Measurements from ENCODE around the gene RLF. TPM values are rescaled to one million over a fixed set of nuclear protein-coding genes. Genes with fewer than 3 reads are reported as not detected.

The RLF gene
- polyA plus RNA-seq, 1 experiment, result 11.0 TPM

GRCh38 chr1:40179496-40180089, 18.4 kb downstream of the RLF start:
- Histone ChIP-seq H3K27ac (ENCODE audit: low read depth, low read length) (no peak overlapping the region), H3K9me3 (ENCODE audit: control insufficient read depth, insufficient read depth, low read length) (no peaks in the 10 kb centered on the region), H3K27me3 (ENCODE audit: control insufficient read depth, insufficient read depth, low read length) (no peaks in the 10 kb centered on the region), H3K4me3 (ENCODE audit: low read depth, low read length) (no peak overlapping the region)
- ChIA-PET POLR2A (no interaction called here), CTCF (interaction anchor here (1.3 kb wide), 1 partner anchor 36 kb away, joined by 5 read pairs; no protein-coding TSS in a partner anchor)
- DNase-seq (ENCODE audit: low read depth, low spot score), result no peak
- TF ChIP-seq, protein P1, sequence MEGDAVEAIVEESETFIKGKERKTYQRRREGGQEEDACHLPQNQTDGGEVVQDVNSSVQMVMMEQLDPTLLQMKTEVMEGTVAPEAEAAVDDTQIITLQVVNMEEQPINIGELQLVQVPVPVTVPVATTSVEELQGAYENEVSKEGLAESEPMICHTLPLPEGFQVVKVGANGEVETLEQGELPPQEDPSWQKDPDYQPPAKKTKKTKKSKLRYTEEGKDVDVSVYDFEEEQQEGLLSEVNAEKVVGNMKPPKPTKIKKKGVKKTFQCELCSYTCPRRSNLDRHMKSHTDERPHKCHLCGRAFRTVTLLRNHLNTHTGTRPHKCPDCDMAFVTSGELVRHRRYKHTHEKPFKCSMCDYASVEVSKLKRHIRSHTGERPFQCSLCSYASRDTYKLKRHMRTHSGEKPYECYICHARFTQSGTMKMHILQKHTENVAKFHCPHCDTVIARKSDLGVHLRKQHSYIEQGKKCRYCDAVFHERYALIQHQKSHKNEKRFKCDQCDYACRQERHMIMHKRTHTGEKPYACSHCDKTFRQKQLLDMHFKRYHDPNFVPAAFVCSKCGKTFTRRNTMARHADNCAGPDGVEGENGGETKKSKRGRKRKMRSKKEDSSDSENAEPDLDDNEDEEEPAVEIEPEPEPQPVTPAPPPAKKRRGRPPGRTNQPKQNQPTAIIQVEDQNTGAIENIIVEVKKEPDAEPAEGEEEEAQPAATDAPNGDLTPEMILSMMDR (IDR thresholded peaks at IDR 0.05; ENCODE audit: low read depth, low read length), result no peak

GRCh38 chr1:40183055-40183710, 22.0 kb downstream of the RLF start:
- TF ChIP-seq, protein P1 (IDR thresholded peaks at IDR 0.05; ENCODE audit: low read depth, low read length), result peak; percentile 52
- POLR2A ChIA-PET, result no interaction called here
- CTCF ChIA-PET, result interaction anchor here (0.6 to 3.7 kb wide), 22 partner anchors 8 to 156 kb away, joined by 3 to 18 read pairs (median 5); partner anchors contain the start of gene COL9A2
- Histone ChIP-seq H3K27ac (ENCODE audit: low read depth, low read length) (no peak overlapping the region), H3K9me3 (ENCODE audit: control insufficient read depth, insufficient read depth, low read length) (0 out of 2 replicates have a peak, but pooled peaks cover 3% of the 10 kb centered on the region), H3K4me3 (ENCODE audit: low read depth, low read length) (no peak overlapping the region), H3K27me3 (ENCODE audit: control insufficient read depth, insufficient read depth, low read length) (no peaks in the 10 kb centered on the region)
- DNase-seq (ENCODE audit: low read depth, low spot score), result no peak

DNA sequence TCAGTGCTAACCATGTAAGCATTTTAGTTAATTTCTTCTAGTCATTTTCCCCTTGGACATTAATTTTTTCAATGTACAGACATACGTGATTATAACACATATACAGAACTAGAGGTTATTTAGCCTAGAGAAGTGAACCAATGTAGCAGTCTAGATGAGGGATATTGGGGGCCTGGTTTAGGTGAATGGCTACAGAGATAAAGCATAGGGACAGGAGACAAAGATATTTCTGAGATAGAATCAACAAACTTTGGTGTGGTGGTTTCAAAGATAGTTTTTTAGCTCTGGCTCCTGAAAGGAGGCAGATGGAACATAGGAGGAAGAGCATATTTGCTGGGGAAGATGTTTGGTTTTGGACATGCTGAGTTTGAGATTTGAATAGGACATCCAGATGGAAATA, 23.0 kb downstream of the RLF start:
- 0 out of 2 replicates have a peak, but pooled peaks cover 3% of the 10 kb centered on the region for H3K9me3 ChIP-seq (ENCODE audit: control insufficient read depth, insufficient read depth, low read length)
- ChIA-PET CTCF (interaction anchor here (0.8 to 3.7 kb wide), 6 partner anchors 10 to 155 kb away, joined by 3 to 14 read pairs (median 5); no protein-coding TSS in a partner anchor), POLR2A (no interaction called here)
- TF ChIP-seq, protein P1 (IDR thresholded peaks at IDR 0.05; ENCODE audit: low read depth, low read length), result no peak
- no peak overlapping the region for H3K27ac ChIP-seq (ENCODE audit: low read depth, low read length)
- H3K27me3 ChIP-seq (ENCODE audit: control insufficient read depth, insufficient read depth, low read length), result no peaks in the 10 kb centered on the region
- DNase-seq (ENCODE audit: low read depth, low spot score), result no peak
- H3K4me3 ChIP-seq (ENCODE audit: low read depth, low read length), result no peak overlapping the region

- POLR2A ChIA-PET, result no interaction called here
- no peaks in the 10 kb centered on the region for H3K27me3 ChIP-seq (ENCODE audit: control insufficient read depth, insufficient read depth, low read length)
- CTCF ChIA-PET, result interaction anchor here (1.5 kb wide), 1 partner anchor 34 kb away, joined by 3 read pairs; no protein-coding TSS in a partner anchor
- DNase-seq (ENCODE audit: low read depth, low spot score), result no peak
- H3K4me3 ChIP-seq (ENCODE audit: low read depth, low read length), result no peak overlapping the region
- TF ChIP-seq, protein P1 (IDR thresholded peaks at IDR 0.05; ENCODE audit: low read depth, low read length), result no peak
- H3K27ac ChIP-seq (ENCODE audit: low read depth, low read length), result no peak overlapping the region
- H3K9me3 ChIP-seq (ENCODE audit: control insufficient read depth, insufficient read depth, low read length), result 0 out of 2 replicates have a peak, but pooled peaks cover 3% of the 10 kb centered on the region
These were observed 25.0 kb downstream of the RLF start for GRCh38 chr1:40185951-40186864.

All from AG04450 (cell line).